K562 (cell line): Measurements from ENCODE around the gene PGAP2. TPM values are rescaled to one million over a fixed set of nuclear protein-coding genes. Genes with fewer than 3 reads are reported as not detected.

ENCODE experiments used
- ATAC-seq: fragments of 200-7000 bp; cut with Tn5 transposase; 3 replicates; pipeline ENCODE4 v1.9.1; 2020; ENCODE audit warnings: moderate library complexity
- BruUV-seq: library from RNA; stranded (reverse); fragments of 400-500 nt; replicated peaks from 2 replicates; lab custom pipeline; 2021; lab: Mats Ljungman, UMichigan
- CTCF ChIA-PET: fragments of 300-600 bp; formaldehyde crosslinking; extraction: SDS; loops from one replicate; lab custom pipeline; 2021; ENCODE audit warnings: low intra/inter-chr PET ratio; lab: Yijun Ruan, JAX
- POLR2A ChIA-PET: fragments of 300-600, 350-650 bp; sonication (Branson Sonifier 250); formaldehyde crosslinking; extraction: SDS; loops from one replicate; lab custom pipeline; 2021; ENCODE audit warnings: antibody characterized with exemption, inconsistent platforms; lab: Yijun Ruan, JAX
- DNase-seq, 4 experiments: peaks; one replicate each; pipeline versions ENCODE4 v3.0.0 to v3.0.0-alpha.2; 2011 to 2018; ENCODE audit warnings: low spot score in 3 of 4, mixed read lengths in 3 of 4; ENCODE audit errors: extremely low read depth in 1 of 4
- FAIRE-seq: peaks from 2 replicates; lab custom pipeline; 2011; peaks lifted over from hg19 to GRCh38; lab: Jason Lieb, UNC
- H2AFZ ChIP-seq: 2 replicates; pipeline ENCODE4 v1.6.0; 2011; ENCODE audit warnings: low read depth, low read length, control low read depth, inconsistent platforms
- H3K27ac ChIP-seq: fragments of 200-600 bp; 3 replicates; pipeline ENCODE4 v1.8.0; 2011; ENCODE audit warnings: low read depth, mild to moderate bottlenecking, control low read depth, inconsistent platforms, low read length, moderate library complexity, mixed read lengths; ENCODE audit errors: extremely low read depth
- H3K27me3 ChIP-seq, 2 experiments: fragments of 300-600 bp in 1 of 2; 2 replicates in 1 of 2; 3 replicates in 1 of 2; pipeline versions ENCODE4 v1.6.0 to v1.8.0; 2011; ENCODE audit warnings: inconsistent platforms in 2 of 2, low read length in 2 of 2, mild to moderate bottlenecking in 1 of 2, mixed read lengths in 1 of 2, moderate library complexity in 1 of 2; ENCODE audit not compliant: control insufficient read depth in 2 of 2, insufficient read depth in 2 of 2
- H3K36me3 ChIP-seq: fragments of 300-600 bp; 3 replicates; pipeline ENCODE4 v1.8.0; 2011; ENCODE audit warnings: mild to moderate bottlenecking, low read length, inconsistent platforms; ENCODE audit not compliant: control insufficient read depth, insufficient read depth
- H3K4me1 ChIP-seq, 2 experiments: fragments of 200-600 bp in 1 of 2; replicated peaks in 1 of 2; 2 replicates in 1 of 2; 3 replicates in 1 of 2; pipeline versions ENCODE4 v1.5.1 to v1.8.0; 2011; ENCODE audit warnings: inconsistent platforms in 2 of 2, low read length in 2 of 2, mild to moderate bottlenecking in 1 of 2, mixed read lengths in 1 of 2, moderate library complexity in 1 of 2; ENCODE audit not compliant: control insufficient read depth in 2 of 2, insufficient read depth in 2 of 2
- H3K4me2 ChIP-seq: 2 replicates; pipeline ENCODE4 v1.6.1; 2011; ENCODE audit warnings: low read length, control low read depth, inconsistent platforms, mixed read lengths; ENCODE audit not compliant: insufficient read depth
- H3K4me3 ChIP-seq: fragments of 200-600 bp; sonication (generic), shearing (Covaris generic); 2 replicates; pipeline ENCODE4 v1.5.1; 2016; ENCODE audit warnings: control low read depth, inconsistent platforms
- H3K79me2 ChIP-seq: fragments of 200-600 bp; 3 replicates; pipeline ENCODE4 v1.8.0; 2011; ENCODE audit warnings: low read length, inconsistent platforms; ENCODE audit not compliant: control insufficient read depth, insufficient read depth
- H3K9ac ChIP-seq, 2 experiments: 2 replicates each; pipeline versions ENCODE4 v1.6.0 to v1.6.1; 2011; ENCODE audit warnings: low read depth in 2 of 2, low read length in 2 of 2, control low read depth in 1 of 2, inconsistent platforms in 1 of 2, mild to moderate bottlenecking in 1 of 2, mixed read lengths in 1 of 2; ENCODE audit not compliant: insufficient read depth in 1 of 2
- H3K9me1 ChIP-seq: one replicate; pipeline ENCODE4 v1.6.0; 2011; ENCODE audit warnings: inconsistent platforms, mild to moderate bottlenecking, low read length, moderate library complexity; ENCODE audit not compliant: control insufficient read depth, insufficient read depth
- H3K9me3 ChIP-seq: replicated peaks from 2 replicates; pipeline ENCODE4 v1.5.1; 2011; ENCODE audit warnings: low read depth, low read length, inconsistent platforms; ENCODE audit not compliant: control insufficient read depth, insufficient read depth
- H4K20me1 ChIP-seq: replicated peaks from 2 replicates; pipeline ENCODE4 v1.6.1; 2011; ENCODE audit warnings: low read length, inconsistent platforms, mixed read lengths; ENCODE audit not compliant: control insufficient read depth, insufficient read depth
- CBX2 ChIP-seq: fragments of 200-600 bp; sonication (generic); IDR thresholded peaks from one replicate; pipeline ENCODE4 v1.6.1; 2012; ENCODE audit warnings: mild to moderate bottlenecking, low read length, inconsistent platforms; ENCODE audit not compliant: insufficient read depth, poor library complexity, severe bottlenecking
- CBX5 ChIP-seq: IDR thresholded peaks from 2 replicates; pipeline ENCODE4 v1.6.1; 2014; ENCODE audit warnings: low read depth, borderline replicate concordance
- CEBPB ChIP-seq: fragments of 450-650 bp; IDR thresholded peaks from 2 replicates; pipeline ENCODE4 v1.6.1; 2016; ENCODE audit warnings: missing genetic modification characterization, missing compliant biosample characterization
- DPF2 ChIP-seq: fragments of 450-650 bp; IDR thresholded peaks from 2 replicates; pipeline ENCODE4 v1.6.1; 2016
- POLR2AphosphoS2 ChIP-seq: IDR thresholded peaks from 2 replicates; pipeline ENCODE4 v1.6.1; 2012; ENCODE audit warnings: low read length, improper control_type of control experiment
- SMC3 ChIP-seq: conservative IDR thresholded peaks from 2 replicates; pipeline ENCODE4 v1.6.1; 2011; ENCODE audit warnings: low read depth, low read length, improper control_type of control experiment; ENCODE audit not compliant: insufficient read depth
- SNAPC5 ChIP-seq: fragments of 250-450 bp; sonication (Bioruptor Pico); IDR thresholded peaks from 2 replicates; pipeline ENCODE4 v1.8.0; 2021; ENCODE audit warnings: moderate library complexity, mild to moderate bottlenecking, inconsistent platforms
- THRAP3 ChIP-seq: fragments of 450-650 bp; IDR thresholded peaks from 2 replicates; pipeline ENCODE4 v1.6.1; 2016; ENCODE audit warnings: mild to moderate bottlenecking, inconsistent platforms, borderline replicate concordance
- ZNF239 ChIP-seq: fragments of 250-450 bp; sonication (Bioruptor Pico); IDR thresholded peaks from 2 replicates; pipeline ENCODE4 v1.4.0; 2020; ENCODE audit warnings: mild to moderate bottlenecking
- WGBS: fragments of 100-300 bp; shearing (Covaris generic); methylation state at CpG from one replicate; pipeline ENCODE4 v1.1.6; 2016; ENCODE audit warnings: low coverage, mixed read lengths; ENCODE audit not compliant: insufficient coverage; ENCODE audit errors: missing lambda C conversion rate; 5-methylcytosine and 5-hydroxymethylcytosine counted together
- in situ Hi-C: fragments of 300-500 bp; cut with MboI; formaldehyde crosslinking; loops from 4 replicates; pipeline ENCODE4 v1.15.0; 2018; ENCODE audit warnings: inconsistent platforms, mixed read lengths
- intact Hi-C: fragments of 100-400 bp; cut with micrococcal nuclease; formaldehyde crosslinking; loops from 2 replicates; pipeline ENCODE4 v1.14.2; 2022
- polyA plus RNA-seq, 8 experiments: library from polyadenylated mRNA; depleted of rRNA in 4 of 8; stranded (reverse) in 5 of 8; unstranded in 3 of 8; fragments of >200 nt; fragmentation: Nextera tagmentation in 2 of 8; fragmentation: Illumina TruSeq in 1 of 8; extraction: Ambion mirVana in 2 of 8; extraction: Trizol in 1 of 8; gene quantifications; 2 replicates each; pipeline versions ENCODE4 v1.2.1 to v1.2.3, GENCODE V29; 2011 to 2014; ENCODE audit warnings: inconsistent platforms in 1 of 8, missing spikeins in 1 of 8
- total RNA-seq, 7 experiments: library from RNA; depleted of rRNA in 6 of 7; stranded (reverse); fragments of >200 nt in 6 of 7; fragmentation: Illumina TruSeq in 2 of 7; extraction: Trizol in 2 of 7; gene quantifications; 2 replicates each; pipeline versions ENCODE4 v1.2.1 to v1.2.3, GENCODE V29; 2011 to 2021; ENCODE audit warnings: low replicate concordance in 1 of 7
- TF ChIP-seq, protein P1 (sequence below), 2 experiments: fragments of 450-650 bp; formaldehyde crosslinking in 1 of 2; IDR thresholded peaks; 2 replicates each; pipeline versions ENCODE4 v1.4.0 to v1.6.1; 2014 to 2020; ENCODE audit warnings: mild to moderate bottlenecking in 2 of 2, borderline replicate concordance in 1 of 2, low read depth in 1 of 2

Gene PGAP2
- total and polyA plus RNA-seq, 9 of the 15 experiments (the other 6 are each of a cell fraction or from before 2014, with no cell fraction given): 17.9 to 47.2 (median 33.7) TPM

GRCh38 chr11:3849297-3849874 is 41.0 kb downstream of the PGAP2 start:
- DNase-seq (peak in 3 of 4 experiments; percentile 42 to 76 (median 57)), ATAC-seq (peak; percentile 80), FAIRE-seq (peak; percentile 92)
- intact Hi-C loops: loop anchor here (1.0 to 2.0 kb wide), 2 partner anchors 109 to 223 kb away; no protein-coding TSS in a partner anchor
- Histone ChIP-seq H3K36me3 (no peaks in the 10 kb centered on the region), H4K20me1 (no peaks in the 10 kb centered on the region), H3K9me3 (no peaks in the 10 kb centered on the region), H3K27me3 (no peaks in the 10 kb centered on the region), H3K9ac (no peak overlapping the region), H3K4me1 (peaks cover 17 to 27% of the 10 kb centered on the region in 2 experiments), H3K4me3 (no peak overlapping the region), H3K9me1 (no peaks in the 10 kb centered on the region), H3K27ac (no peak overlapping the region), H3K4me2 (no peak overlapping the region; the same call in 1 of the 2 replicates), H2AFZ (peak overlapping the region; percentile 84), H3K79me2 (no peaks in the 10 kb centered on the region)
- 45% methylated on average over 10 of the region's 10 CpGs for WGBS
- POLR2A ChIA-PET: interaction anchor here (0.5 to 1.6 kb wide), 9 partner anchors 9 to 247 kb away, joined by 3 to 6 read pairs (median 5); no protein-coding TSS in a partner anchor
- in situ Hi-C loops: loop anchor here (5.0 kb wide), 1 partner anchor 223 kb away; no protein-coding TSS in a partner anchor
- CTCF ChIA-PET: interaction anchor here (0.5 to 4.5 kb wide), 5 partner anchors 41 to 223 kb away, joined by 3 to 30 read pairs (median 5); no protein-coding TSS in a partner anchor
- BruUV-seq: no TSS peak
- no peak for TF ChIP-seq CBX5
- TF ChIP-seq ZNF239 (CRISPR knock-in tag): no peak
- peak; percentile 66 for TF ChIP-seq SMC3
- no peak for TF ChIP-seq CBX2
- 0 out of 2 replicates have a peak, but pooled peaks have one; percentile 7 for TF ChIP-seq DPF2
- TF ChIP-seq, protein P1, sequence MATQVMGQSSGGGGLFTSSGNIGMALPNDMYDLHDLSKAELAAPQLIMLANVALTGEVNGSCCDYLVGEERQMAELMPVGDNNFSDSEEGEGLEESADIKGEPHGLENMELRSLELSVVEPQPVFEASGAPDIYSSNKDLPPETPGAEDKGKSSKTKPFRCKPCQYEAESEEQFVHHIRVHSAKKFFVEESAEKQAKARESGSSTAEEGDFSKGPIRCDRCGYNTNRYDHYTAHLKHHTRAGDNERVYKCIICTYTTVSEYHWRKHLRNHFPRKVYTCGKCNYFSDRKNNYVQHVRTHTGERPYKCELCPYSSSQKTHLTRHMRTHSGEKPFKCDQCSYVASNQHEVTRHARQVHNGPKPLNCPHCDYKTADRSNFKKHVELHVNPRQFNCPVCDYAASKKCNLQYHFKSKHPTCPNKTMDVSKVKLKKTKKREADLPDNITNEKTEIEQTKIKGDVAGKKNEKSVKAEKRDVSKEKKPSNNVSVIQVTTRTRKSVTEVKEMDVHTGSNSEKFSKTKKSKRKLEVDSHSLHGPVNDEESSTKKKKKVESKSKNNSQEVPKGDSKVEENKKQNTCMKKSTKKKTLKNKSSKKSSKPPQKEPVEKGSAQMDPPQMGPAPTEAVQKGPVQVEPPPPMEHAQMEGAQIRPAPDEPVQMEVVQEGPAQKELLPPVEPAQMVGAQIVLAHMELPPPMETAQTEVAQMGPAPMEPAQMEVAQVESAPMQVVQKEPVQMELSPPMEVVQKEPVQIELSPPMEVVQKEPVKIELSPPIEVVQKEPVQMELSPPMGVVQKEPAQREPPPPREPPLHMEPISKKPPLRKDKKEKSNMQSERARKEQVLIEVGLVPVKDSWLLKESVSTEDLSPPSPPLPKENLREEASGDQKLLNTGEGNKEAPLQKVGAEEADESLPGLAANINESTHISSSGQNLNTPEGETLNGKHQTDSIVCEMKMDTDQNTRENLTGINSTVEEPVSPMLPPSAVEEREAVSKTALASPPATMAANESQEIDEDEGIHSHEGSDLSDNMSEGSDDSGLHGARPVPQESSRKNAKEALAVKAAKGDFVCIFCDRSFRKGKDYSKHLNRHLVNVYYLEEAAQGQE (IDR thresholded peaks at IDR 0.05; ENCODE audit: borderline replicate concordance): peak; percentile 82
- TF ChIP-seq, protein P1 (CRISPR knock-in tag; IDR thresholded peaks at IDR 0.05; ENCODE audit: low read depth): no peak
- TF ChIP-seq POLR2AphosphoS2: no peak
- peak; percentile 76 for TF ChIP-seq CEBPB
- TF ChIP-seq SNAPC5 (CRISPR knock-in tag): no peak
- TF ChIP-seq THRAP3: no peak
